H1 (cell line): ENCODE measurements around the gene NLRP8. TPM values are rescaled to one million over a fixed set of nuclear protein-coding genes. Genes with fewer than 3 reads are reported as not detected.

Experiments used
- CTCF ChIA-PET: fragments of 300-600 bp; sonication (Branson Sonifier 250); formaldehyde crosslinking; loops from one replicate; lab custom pipeline; 2021; ENCODE audit not compliant: partially characterized antibody; lab: Charles Lee
- POLR2A ChIA-PET: fragments of 300-600 bp; sonication (Branson Sonifier 250); formaldehyde crosslinking; loops from one replicate; lab custom pipeline; 2021; ENCODE audit warnings: inconsistent platforms; ENCODE audit not compliant: partially characterized antibody; lab: Charles Lee
- DNase-seq, 2 experiments: peaks; one replicate each; pipeline versions ENCODE4 v3.0.0 to v3.0.0-alpha.2; 2010 to 2022; ENCODE audit warnings: low spot score in 2 of 2, low read depth in 1 of 2, mixed read lengths in 1 of 2
- FAIRE-seq: peaks from 2 replicates; lab custom pipeline; 2011; peaks lifted over from hg19 to GRCh38; lab: Jason Lieb, UNC
- H2AFZ ChIP-seq: 2 replicates; pipeline ENCODE4 v1.8.1; 2012; ENCODE audit warnings: low read length, inconsistent platforms
- H2AK5ac ChIP-seq: 2 replicates; pipeline ENCODE4 v1.6.1; 2013; ENCODE audit warnings: low read depth, low read length
- H2BK120ac ChIP-seq: replicated peaks from 2 replicates; pipeline ENCODE3; 2013; ENCODE audit warnings: low read depth, low read length, inconsistent platforms
- H2BK12ac ChIP-seq: 2 replicates; pipeline ENCODE4 v1.6.1; 2013; ENCODE audit warnings: low read depth, low read length
- H2BK15ac ChIP-seq: 2 replicates; pipeline ENCODE4 v1.6.1; 2013; ENCODE audit warnings: low read length
- H2BK20ac ChIP-seq: 2 replicates; pipeline ENCODE4 v1.6.1; 2013; ENCODE audit warnings: low read length
- H2BK5ac ChIP-seq: 2 replicates; pipeline ENCODE4 v1.6.1; 2013; ENCODE audit warnings: low read depth, low read length
- H3K14ac ChIP-seq: 2 replicates; pipeline ENCODE4 v1.6.1; 2013; ENCODE audit warnings: inconsistent platforms; ENCODE audit not compliant: insufficient read length
- H3K18ac ChIP-seq: 2 replicates; pipeline ENCODE4 v1.6.1; 2013; ENCODE audit warnings: low read length; ENCODE audit errors: extremely low read depth
- H3K23ac ChIP-seq: 2 replicates; pipeline ENCODE4 v1.6.1; 2013; ENCODE audit warnings: inconsistent platforms; ENCODE audit not compliant: insufficient read length
- H3K23me2 ChIP-seq: 2 replicates; pipeline ENCODE4 v1.6.1; 2013; ENCODE audit warnings: low read depth, low read length
- H3K27ac ChIP-seq: 2 replicates; pipeline ENCODE4 v1.6.1; 2011; ENCODE audit warnings: low read depth, low read length, inconsistent platforms
- H3K27me3 ChIP-seq, 4 experiments: replicated peaks in 1 of 4; 1 replicate in 1 of 4; 2 replicates in 3 of 4; pipeline versions ENCODE4 v1.6.1 to v1.8.1; 2011 to 2013; ENCODE audit warnings: low read length in 3 of 4, mild to moderate bottlenecking in 3 of 4, inconsistent platforms in 2 of 4, mixed read lengths in 2 of 4, moderate library complexity in 1 of 4; ENCODE audit not compliant: control insufficient read depth in 3 of 4, insufficient read depth in 3 of 4; ENCODE audit errors: extremely low read depth in 1 of 4
- H3K36me3 ChIP-seq, 4 experiments: 2 replicates each; pipeline versions ENCODE4 v1.6.1 to v1.8.1; 2011 to 2013; ENCODE audit warnings: mild to moderate bottlenecking in 4 of 4, low read length in 3 of 4, moderate library complexity in 2 of 4, control low read depth in 1 of 4, inconsistent platforms in 1 of 4; ENCODE audit not compliant: insufficient read depth in 4 of 4, control insufficient read depth in 2 of 4
- H3K4ac ChIP-seq: replicated peaks from 2 replicates; pipeline ENCODE3; 2013; ENCODE audit warnings: low read length, low read depth, mixed read lengths, inconsistent platforms; ENCODE audit not compliant: insufficient read length
- H3K4me1 ChIP-seq, 4 experiments: replicated peaks in 1 of 4; 1 replicate in 1 of 4; 2 replicates in 3 of 4; pipeline versions ENCODE4 v1.6.1 to v1.8.1; 2011 to 2013; ENCODE audit warnings: low read length in 3 of 4, inconsistent platforms in 2 of 4, mixed read lengths in 1 of 4; ENCODE audit not compliant: insufficient read depth in 4 of 4, control insufficient read depth in 3 of 4
- H3K4me2 ChIP-seq, 2 experiments: 2 replicates each; pipeline versions ENCODE4 v1.6.1 to v1.8.1; 2011 to 2013; ENCODE audit warnings: low read depth in 2 of 2, low read length in 2 of 2, control low read depth in 1 of 2, inconsistent platforms in 1 of 2, mild to moderate bottlenecking in 1 of 2; ENCODE audit not compliant: insufficient read depth in 1 of 2
- H3K4me3 ChIP-seq, 4 experiments: fragments of 200-600, 300-600 bp in 1 of 4; sonication (generic), shearing (Covaris generic), sonication (Bioruptor Twin) in 1 of 4; 2 replicates each; pipeline versions ENCODE4 v1.5.1 to v1.8.1; 2011 to 2016; ENCODE audit warnings: low read length in 4 of 4, low read depth in 3 of 4, control low read depth in 2 of 4, inconsistent platforms in 2 of 4, mild to moderate bottlenecking in 2 of 4, mixed read lengths in 1 of 4, moderate library complexity in 1 of 4; ENCODE audit not compliant: insufficient read depth in 2 of 4; ENCODE audit errors: extremely low read depth in 1 of 4
- H3K56ac ChIP-seq: replicated peaks from 2 replicates; pipeline ENCODE3; 2013; ENCODE audit warnings: low read depth, mild to moderate bottlenecking, mixed read lengths, low read length, inconsistent platforms; ENCODE audit not compliant: insufficient read length
- H3K79me1 ChIP-seq: 2 replicates; pipeline ENCODE4 v1.6.1; 2013; ENCODE audit warnings: low read depth, low read length, control low read depth
- H3K79me2 ChIP-seq, 2 experiments: 2 replicates each; pipeline versions ENCODE4 v1.6.1 to v1.8.1; 2012 to 2013; ENCODE audit warnings: low read length in 2 of 2, mild to moderate bottlenecking in 2 of 2, inconsistent platforms in 1 of 2; ENCODE audit not compliant: insufficient read depth in 2 of 2, control insufficient read depth in 1 of 2
- H3K9ac ChIP-seq, 4 experiments: replicated peaks in 1 of 4; 1 replicate in 1 of 4; 2 replicates in 3 of 4; pipeline versions ENCODE4 v1.6.1 to v1.8.1; 2011 to 2013; ENCODE audit warnings: low read depth in 3 of 4, low read length in 3 of 4, control low read depth in 2 of 4, mild to moderate bottlenecking in 2 of 4, moderate library complexity in 2 of 4, inconsistent platforms in 1 of 4; ENCODE audit errors: extremely low read depth in 1 of 4
- H3K9me3 ChIP-seq, 2 experiments: 2 replicates each; pipeline versions ENCODE4 v1.6.1 to v1.8.1; 2012 to 2013; ENCODE audit warnings: mild to moderate bottlenecking in 2 of 2, moderate library complexity in 2 of 2, control low read depth in 1 of 2, inconsistent platforms in 1 of 2, low read depth in 1 of 2, low read length in 1 of 2, mixed read lengths in 1 of 2; ENCODE audit not compliant: insufficient read depth in 2 of 2
- H4K20me1 ChIP-seq, 2 experiments: replicated peaks in 1 of 2; 2 replicates each; pipeline versions ENCODE3 to v1.8.1; 2011 to 2013; ENCODE audit warnings: inconsistent platforms in 2 of 2, low read length in 2 of 2, mild to moderate bottlenecking in 1 of 2; ENCODE audit not compliant: insufficient read depth in 2 of 2, control insufficient read depth in 1 of 2
- H4K5ac ChIP-seq: 2 replicates; pipeline ENCODE4 v1.6.1; 2013; ENCODE audit warnings: low read length, low read depth, mixed read lengths, inconsistent platforms; ENCODE audit not compliant: insufficient read length
- H4K8ac ChIP-seq: 2 replicates; pipeline ENCODE4 v1.8.0; 2013; ENCODE audit warnings: mild to moderate bottlenecking, moderate library complexity, low read length, inconsistent platforms; ENCODE audit not compliant: insufficient read depth; ENCODE audit errors: extremely low read depth
- H4K91ac ChIP-seq: replicated peaks from 2 replicates; pipeline ENCODE3; 2013; ENCODE audit warnings: low read length, mixed read lengths, inconsistent platforms; ENCODE audit not compliant: insufficient read length
- FOSL1 ChIP-seq: IDR thresholded peaks from 2 replicates; pipeline ENCODE4 v1.6.1; 2011; ENCODE audit warnings: mild to moderate bottlenecking, low read depth, low read length, moderate library complexity; ENCODE audit not compliant: insufficient read depth
- KDM1A ChIP-seq: fragments of 200-600, 300-600 bp; sonication (generic); IDR thresholded peaks from 2 replicates; pipeline ENCODE4 v1.7.1; 2016; ENCODE audit warnings: mild to moderate bottlenecking, low read length, borderline replicate concordance
- WGBS, 2 experiments: shearing (Covaris generic) in 1 of 2; methylation state at CpG; one replicate each; pipeline versions ENCODE4 v1.1.6 to v1.1.7; 2013 to 2015; ENCODE audit warnings: low lambda C conversion rate in 2 of 2, mixed read lengths in 2 of 2, inconsistent platforms in 1 of 2, low coverage in 1 of 2, missing lambda C conversion rate in 1 of 2; ENCODE audit not compliant: insufficient replicate concordance in 2 of 2, insufficient coverage in 1 of 2, insufficient read length in 1 of 2; ENCODE audit errors: extremely low coverage in 1 of 2, missing lambda C conversion rate in 1 of 2; 5-methylcytosine and 5-hydroxymethylcytosine counted together
- polyA plus RNA-seq, 7 experiments: library from polyadenylated mRNA; depleted of rRNA in 3 of 7; stranded (reverse) in 5 of 7; unstranded in 2 of 7; fragments of >200 nt in 5 of 7; fragments of 200-250 nt in 2 of 7; gene quantifications; 1 replicate in 5 of 7; 2 replicates in 1 of 7; 4 replicates in 1 of 7; pipeline versions ENCODE4 v1.2.1 to v1.2.3, GENCODE V29; 2011 to 2013; ENCODE audit warnings: missing spikeins in 2 of 7, mixed read lengths in 2 of 7
- total RNA-seq: library from RNA; stranded (reverse); fragmentation: NEBNext Ultra II Directional; extraction: Animal tissue kit (Norgen Biotek cat#: 25700); gene quantifications from 2 replicates; pipeline ENCODE4 v1.2.1, GENCODE V29; 2021

NLRP8 gene
- total and polyA plus RNA-seq, 2 of the 8 experiments (the other 6 are each of a cell fraction or from before 2014, with no cell fraction given), result not detected

GRCh38 chr19:55959996-55960675 is 12.5 kb downstream of the NLRP8 start:
- Histone ChIP-seq H2BK120ac (no peak overlapping the region), H2BK15ac (no peak overlapping the region), H3K18ac (no peak overlapping the region), H4K8ac (no peak overlapping the region), H3K23ac (no peak overlapping the region), H3K4me2 (no peak overlapping the region), H4K5ac (no peak overlapping the region), H3K36me3 (no peaks in the 10 kb centered on the region), H3K4me1 (no peaks in the 10 kb centered on the region), H3K14ac (no peak overlapping the region), H4K20me1 (no peaks in the 10 kb centered on the region), H2BK20ac (no peak overlapping the region), H3K79me2 (no peaks in the 10 kb centered on the region), H3K4ac (no peak overlapping the region), H3K79me1 (no peaks in the 10 kb centered on the region), H3K4me3 (no peak overlapping the region), H3K27me3 (no peaks in the 10 kb centered on the region), H3K56ac (no peak overlapping the region), H2BK12ac (no peak overlapping the region), H2AFZ (no peak overlapping the region), H3K9ac (no peak overlapping the region), H4K91ac (no peak overlapping the region), H3K27ac (no peak overlapping the region), H3K9me3 (peaks cover 64 to 82% of the 10 kb centered on the region in 2 experiments), H2BK5ac (no peak overlapping the region), H3K23me2 (no peaks in the 10 kb centered on the region), H2AK5ac (no peak overlapping the region)
- ChIA-PET CTCF (interaction anchor here (0.8 kb wide), 1 partner anchor 105 kb away, joined by 3 read pairs; no protein-coding TSS in a partner anchor), POLR2A (no interaction called here)
- DNase-seq (no peak), FAIRE-seq (no peak)
- WGBS, 2 experiments, result 80% methylated on average over 6 of the region's 6 CpGs; no CpG with 5 or more reads in 1 of the 2 experiments
- TF ChIP-seq FOSL1 (no peak), KDM1A (no peak)
